Measurements from ENCODE around the gene NPHP4.
A peak's percentile ranks its signal among the peaks of the same experiment; 100 is the strongest.

The NPHP4 gene

GRCh38 chr1:5915587-5916571 is 76.3 kb downstream of the NPHP4 start:
- TF ChIP-seq CTCF (conservative IDR thresholded peaks at IDR 0.05; ENCODE audit: low read depth, low read length): peak; percentile 78
- no peak overlapping the region for H3K4me3 ChIP-seq (ENCODE audit: low read depth, low read length)
- DNase-seq (ENCODE audit: low read depth): peak; percentile 93

- no peak for TF ChIP-seq CTCF (conservative IDR thresholded peaks at IDR 0.05; ENCODE audit: low read depth, low read length)
- H3K4me3 ChIP-seq (ENCODE audit: low read depth, low read length): no peak overlapping the region
- DNase-seq (ENCODE audit: low read depth): no peak
These were observed 77.4 kb downstream of the NPHP4 start for GRCh38 chr1:5914676-5915365.

GRCh38 chr1:5913876-5914275 is 78.3 kb downstream of the NPHP4 start:
- DNase-seq (ENCODE audit: low read depth): no peak
- no peak overlapping the region for H3K4me3 ChIP-seq (ENCODE audit: low read depth, low read length)
- TF ChIP-seq CTCF (conservative IDR thresholded peaks at IDR 0.05; ENCODE audit: low read depth, low read length): no peak

- peak; percentile 52 for DNase-seq (ENCODE audit: low read depth)
- TF ChIP-seq CTCF (conservative IDR thresholded peaks at IDR 0.05; ENCODE audit: low read depth, low read length): no peak
- H3K4me3 ChIP-seq (ENCODE audit: low read depth, low read length): no peak overlapping the region
These were observed 79.0 kb downstream of the NPHP4 start for GRCh38 chr1:5913078-5913845.

- DNase-seq (ENCODE audit: low read depth): no peak
- no peak overlapping the region for H3K4me3 ChIP-seq (ENCODE audit: low read depth, low read length)
- TF ChIP-seq CTCF (conservative IDR thresholded peaks at IDR 0.05; ENCODE audit: low read depth, low read length): no peak
These were observed 80.4 kb downstream of the NPHP4 start for GRCh38 chr1:5911871-5912271.

- no peak for TF ChIP-seq CTCF (conservative IDR thresholded peaks at IDR 0.05; ENCODE audit: low read depth, low read length)
- DNase-seq (ENCODE audit: low read depth): no peak
- H3K4me3 ChIP-seq (ENCODE audit: low read depth, low read length): no peak overlapping the region
These were observed 81.1 kb downstream of the NPHP4 start for GRCh38 chr1:5911157-5911556.
